HG03571 (cell line): ENCODE data around the gene CHCHD3.

Source experiments
- ATAC-seq: cut with Tn5 transposase; IDR thresholded peaks from one replicate; pipeline ENCODE4 v1.9.1; 2021; ENCODE audit not compliant: unreplicated experiment

Gene CHCHD3

DNA sequence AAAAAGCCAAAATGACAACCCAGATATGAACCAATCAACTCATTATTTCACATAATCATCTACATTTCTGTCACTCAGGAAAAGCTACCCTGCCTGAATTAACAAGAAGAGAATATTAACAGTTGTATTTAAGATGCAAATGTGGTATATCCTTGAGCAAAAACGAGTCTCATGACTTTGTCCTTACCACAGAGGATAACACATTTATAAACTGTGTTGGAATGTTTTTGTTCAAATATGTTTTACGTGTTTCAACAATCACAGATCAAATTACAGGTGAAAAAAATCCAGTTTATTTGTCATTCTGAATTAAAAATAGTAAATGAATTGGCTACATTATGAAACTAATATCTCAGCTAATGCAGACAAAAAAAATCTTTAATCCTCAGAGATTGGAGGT lies 34.6 kb downstream of the CHCHD3 start:
- no peak for ATAC-seq

DNA sequence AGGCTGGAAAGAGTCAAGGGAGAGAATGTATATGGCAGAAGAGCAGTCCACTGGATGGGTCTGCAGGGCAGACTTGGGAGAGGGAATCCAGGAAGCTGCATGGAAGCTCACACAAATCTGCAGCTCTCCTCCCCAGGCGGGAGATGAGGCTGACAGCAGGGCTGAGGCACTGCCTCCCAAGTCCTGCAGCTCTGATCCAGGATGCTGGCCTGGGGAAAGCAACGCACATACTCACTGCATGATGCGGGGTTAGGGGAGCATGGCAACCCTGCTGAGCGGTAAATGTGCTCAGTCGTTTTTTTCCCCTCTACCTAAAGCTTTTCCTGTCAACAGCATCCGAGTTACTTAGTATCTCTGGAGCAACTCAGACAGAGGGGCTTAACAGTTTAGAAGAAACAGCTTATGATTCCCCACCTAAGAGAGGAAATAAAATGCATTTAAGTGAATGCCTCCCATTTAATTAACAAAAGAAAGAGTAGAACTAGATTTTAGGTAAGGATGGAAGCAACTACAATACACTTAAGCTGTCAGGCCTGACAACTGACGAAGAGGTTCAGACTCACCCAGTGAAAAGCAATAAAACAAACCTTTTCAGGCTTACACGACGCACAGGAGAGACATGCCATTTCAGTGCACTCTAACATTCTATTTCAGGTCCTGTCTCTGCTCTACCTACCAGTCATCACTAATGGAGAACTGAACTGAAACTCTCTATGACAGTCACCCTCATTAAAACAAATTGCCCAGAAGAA lies 37.0 kb downstream of the CHCHD3 start:
- ATAC-seq, result no peak

DNA sequence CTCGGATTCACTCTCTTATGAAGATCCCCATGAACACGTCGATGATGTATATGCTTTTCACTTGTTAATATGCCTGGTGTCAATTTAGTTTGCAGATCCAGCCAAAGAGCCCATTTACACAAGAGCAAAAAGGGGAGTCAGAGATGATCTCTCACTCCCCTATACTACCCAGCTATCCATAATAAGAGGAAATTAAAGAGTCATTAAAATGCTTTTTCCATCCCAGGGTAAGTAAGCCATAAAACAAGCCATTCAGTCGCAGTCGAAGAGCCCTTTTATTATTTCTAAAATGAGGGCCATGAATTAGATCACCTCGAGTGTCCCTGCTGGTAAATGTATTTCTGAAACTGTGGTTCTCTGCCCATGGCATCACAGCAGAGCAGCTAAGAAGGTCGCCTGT lies 41.2 kb downstream of the CHCHD3 start:
- ATAC-seq, result no peak

DNA sequence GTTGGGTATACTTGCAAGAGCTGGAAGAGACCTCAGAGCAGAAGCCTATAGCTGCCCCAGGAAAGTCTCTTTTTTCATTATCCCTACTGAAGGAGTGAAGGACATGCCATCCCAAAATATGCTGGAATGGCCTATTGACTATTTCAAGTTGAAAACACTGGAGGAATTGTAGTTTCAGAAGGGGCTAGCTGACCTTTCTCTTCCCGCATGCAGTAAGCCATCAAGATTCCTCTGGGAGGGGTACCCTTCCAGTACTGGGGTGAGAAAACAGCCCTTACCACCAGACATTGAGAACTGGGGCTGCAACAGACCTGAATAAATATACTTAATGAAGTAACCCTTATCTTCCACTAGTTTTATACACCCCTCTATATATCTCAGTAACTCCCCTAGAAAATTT lies 41.7 kb downstream of the CHCHD3 start:
- ATAC-seq, result no peak

DNA sequence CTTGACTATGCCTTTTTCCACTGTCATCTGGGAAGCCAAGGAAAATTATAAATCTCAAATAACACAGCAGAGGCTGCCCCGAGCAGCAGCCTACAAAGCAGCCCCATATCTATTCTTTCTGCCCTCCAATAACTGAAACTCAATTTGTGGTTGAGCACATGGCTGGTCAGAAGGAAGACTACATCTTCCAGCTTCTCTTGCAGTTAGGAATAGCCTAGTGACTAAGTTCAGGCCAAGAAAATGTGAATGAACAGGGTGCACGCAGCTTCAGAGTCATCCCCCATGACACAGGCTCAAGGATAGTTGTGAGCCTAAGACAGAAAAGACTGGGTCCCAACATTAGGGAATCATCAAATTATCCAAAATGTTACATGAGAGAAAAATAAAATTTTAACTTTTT lies 42.3 kb downstream of the CHCHD3 start:
- ATAC-seq, result no peak

DNA sequence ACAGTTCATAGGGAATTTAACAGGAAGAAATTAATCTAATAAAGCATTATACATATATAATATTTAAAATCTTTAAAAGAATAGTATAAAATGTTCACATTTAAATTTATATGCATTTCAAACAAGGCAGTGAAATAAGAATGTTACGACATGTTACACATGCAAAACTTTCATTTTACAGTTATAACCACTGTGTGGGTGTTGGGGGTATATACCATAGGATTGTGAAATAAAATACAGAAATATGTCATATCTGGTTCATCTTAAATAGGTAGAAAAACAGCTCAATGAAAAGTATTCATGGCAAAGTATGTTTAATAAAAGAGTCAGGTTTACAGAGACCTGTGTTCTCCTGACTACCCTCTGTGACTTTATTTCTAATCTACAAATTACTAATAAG lies 45.6 kb downstream of the CHCHD3 start:
- ATAC-seq, result no peak

DNA sequence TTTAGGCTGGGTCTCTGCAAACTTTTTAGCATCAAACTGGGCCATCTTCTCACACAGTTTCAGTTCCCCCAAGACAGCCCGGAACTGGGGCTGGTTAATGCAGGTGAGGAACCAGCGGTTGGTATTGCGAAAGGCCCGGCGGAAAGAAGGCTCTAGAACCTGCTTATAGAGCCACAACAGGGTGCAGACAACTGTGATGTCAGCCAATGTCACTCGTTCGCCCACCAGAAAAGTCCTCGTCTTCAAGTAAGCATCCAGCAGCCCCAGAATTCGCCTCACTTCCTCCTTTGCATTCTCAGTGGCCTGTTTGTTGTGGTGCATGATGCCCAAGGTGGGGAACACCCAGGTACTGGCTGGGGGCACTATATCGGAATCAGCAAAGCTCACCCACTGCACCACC lies 46.6 kb downstream of the CHCHD3 start:
- ATAC-seq, result peak; percentile 86

DNA sequence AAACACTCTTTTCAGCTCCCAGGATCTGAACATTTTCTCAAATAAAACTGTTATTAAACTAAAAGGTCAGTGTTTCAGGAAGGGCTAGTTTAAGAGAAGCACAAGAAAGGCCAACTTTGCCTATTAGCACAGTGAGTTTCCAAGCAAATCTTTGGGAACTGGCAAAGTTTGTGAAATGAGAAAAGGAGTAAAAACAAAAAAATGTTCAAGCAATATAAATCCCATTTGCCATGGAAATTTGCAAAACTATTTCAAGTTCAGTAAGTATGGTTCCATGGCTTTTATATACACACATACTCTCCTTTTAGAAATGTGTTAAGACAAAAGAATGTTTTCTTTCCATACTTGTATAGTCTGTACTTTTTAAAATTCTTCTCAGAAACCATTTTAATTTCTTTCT lies 51.5 kb downstream of the CHCHD3 start:
- no peak for ATAC-seq

DNA sequence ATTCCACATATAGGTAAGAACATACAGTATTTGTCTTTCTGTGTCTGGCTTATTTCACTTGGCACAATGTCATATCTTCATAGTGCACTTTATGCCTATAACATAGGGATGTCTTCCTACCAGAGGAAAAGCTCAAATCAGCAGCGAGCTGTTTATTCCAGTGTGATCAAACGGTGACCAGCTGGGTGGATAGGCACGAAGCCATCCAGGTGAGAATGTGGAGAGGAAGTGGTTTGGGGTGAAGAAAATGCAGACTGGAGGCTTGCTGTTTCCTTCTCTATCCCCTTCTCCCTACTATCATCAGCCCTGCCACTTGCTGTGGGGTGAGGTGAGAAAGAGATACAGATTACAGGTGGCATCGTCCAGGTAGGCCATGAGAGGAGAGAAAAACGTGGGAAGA lies 52.4 kb downstream of the CHCHD3 start:
- no peak for ATAC-seq

DNA sequence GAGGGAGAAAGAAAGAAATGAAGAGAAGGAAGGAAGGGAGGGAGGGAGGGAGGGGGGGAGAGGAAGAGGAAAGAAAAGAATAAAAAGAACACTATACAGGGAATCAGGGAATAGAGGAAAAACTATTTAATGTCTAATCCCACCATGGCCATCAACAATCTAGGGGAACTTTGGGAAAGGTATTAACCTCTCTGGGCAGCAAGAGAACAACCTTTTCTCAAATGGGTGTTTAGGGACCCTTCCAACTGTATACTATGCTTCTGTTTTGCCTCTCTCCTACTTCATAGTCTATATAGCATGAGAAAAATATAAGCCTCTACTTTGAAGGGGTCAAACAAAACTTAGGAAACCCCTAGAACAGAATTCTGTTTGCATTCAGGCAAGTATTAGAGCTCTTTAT lies 54.5 kb downstream of the CHCHD3 start:
- no peak for ATAC-seq

DNA sequence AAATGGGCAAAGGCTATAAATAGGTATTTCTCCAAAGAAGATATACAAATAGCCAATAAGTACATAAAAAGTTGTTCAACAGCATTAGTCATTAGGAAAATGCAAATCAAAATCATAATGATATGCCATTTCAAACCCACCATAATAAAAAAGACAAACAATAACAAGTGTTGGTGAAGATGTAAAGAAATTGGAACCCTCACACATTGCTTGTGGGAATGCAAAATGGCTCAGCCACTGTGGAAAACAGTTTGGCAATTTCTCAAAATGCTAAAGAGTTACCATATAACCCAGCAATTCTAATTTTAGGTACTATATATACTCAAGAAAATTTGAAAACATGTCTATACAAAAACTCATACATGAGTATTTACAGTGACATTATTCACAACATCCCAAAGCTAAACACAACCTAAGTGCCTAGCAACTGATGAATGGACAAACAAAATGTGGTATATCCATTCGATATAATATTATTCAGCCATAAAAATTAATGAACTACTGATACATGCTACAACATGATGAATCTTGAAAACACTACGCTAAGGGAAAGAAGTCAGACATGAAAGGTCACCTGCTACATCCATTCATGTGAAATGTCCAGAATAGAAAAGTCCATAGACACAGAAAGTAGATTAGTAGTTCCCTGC lies 55.6 kb downstream of the CHCHD3 start:
- no peak for ATAC-seq

DNA sequence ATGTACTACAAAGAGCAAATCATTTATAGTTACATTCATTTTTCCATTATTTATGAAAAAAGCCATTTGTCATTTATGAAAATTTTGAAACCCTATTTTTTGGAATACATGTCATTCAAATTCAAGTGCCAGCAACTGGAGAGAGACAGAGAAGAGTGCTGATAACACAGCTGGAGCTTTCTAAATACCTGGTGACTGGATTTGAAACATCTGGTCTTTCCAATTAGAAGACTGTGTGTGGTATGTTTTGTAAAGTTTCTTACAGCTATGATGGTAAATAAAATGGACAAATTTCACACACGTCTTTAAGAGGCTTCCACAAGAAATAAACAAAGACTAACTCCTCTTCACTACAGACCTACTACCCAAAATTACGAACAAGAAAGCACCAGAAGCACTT lies 56.8 kb downstream of the CHCHD3 start:
- ATAC-seq, result no peak

DNA sequence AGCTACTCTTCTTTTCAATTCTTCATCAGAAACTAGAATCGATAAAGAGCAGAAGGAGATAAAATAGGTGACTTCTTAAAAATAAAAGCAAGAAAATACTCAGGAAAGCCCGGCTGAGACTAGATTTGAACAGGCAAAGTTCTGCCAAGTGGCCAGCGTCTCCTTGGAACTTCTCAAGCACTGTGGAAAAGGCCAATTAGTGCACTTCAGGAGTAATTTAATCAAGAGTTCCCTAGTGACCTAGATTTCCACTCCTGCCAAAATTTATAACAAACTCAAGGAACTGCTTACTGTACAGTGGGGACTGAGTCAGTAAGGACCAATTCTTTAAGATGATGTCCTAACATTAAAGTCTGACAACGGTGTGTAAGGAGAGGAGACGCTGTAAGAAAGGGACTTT lies 57.3 kb downstream of the CHCHD3 start:
- ATAC-seq, result no peak

DNA sequence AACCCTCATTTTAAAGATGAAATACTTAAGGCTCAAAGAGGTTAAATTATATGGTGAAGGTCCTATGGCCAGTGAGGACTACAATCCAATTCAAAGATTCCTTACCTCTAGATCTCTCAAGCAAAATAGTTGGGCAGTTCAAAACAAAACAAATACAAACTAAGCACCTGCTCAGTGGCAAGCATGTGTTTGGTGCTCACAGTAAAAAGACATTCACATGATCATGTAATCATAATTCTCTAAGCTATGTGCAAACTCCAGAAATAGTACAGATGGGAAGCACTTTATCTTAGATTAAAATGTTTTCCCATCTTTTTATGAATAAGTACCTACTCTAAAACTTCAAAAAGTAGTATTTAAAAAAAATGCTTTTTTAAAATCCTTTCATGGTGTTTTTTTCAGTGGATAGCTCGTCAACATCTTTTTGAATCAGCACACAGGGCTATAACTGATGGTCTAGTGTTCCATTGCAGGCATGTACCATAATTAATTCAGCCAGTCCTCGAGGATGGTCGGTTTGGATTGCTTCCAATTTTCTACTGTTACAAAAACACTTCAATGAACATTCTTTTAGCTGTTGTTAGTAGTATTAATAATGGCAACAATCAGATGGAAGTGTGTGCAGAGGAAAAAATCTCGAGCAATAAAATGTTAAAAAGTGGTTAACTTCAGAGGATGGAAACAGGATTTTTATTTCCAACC lies 58.4 kb downstream of the CHCHD3 start:
- ATAC-seq, result no peak

DNA sequence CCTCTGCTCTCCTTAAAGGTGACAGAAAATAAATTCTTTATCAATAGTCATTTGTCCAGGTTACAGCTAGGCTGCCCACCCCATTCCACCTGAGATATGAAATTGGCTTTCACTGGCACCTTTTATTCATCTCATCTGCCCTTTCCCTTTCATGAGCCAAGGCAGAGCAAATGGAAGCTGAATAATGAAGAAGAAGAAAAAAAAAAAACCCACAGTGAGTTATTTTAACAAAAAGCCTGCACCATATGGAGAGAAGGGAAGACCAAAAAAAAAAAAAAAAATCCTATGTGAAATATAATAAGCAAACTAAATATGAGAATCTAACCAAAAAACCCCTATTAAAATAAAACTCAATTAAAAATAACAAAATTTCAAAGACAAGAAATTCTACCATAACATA lies 59.2 kb downstream of the CHCHD3 start:
- ATAC-seq, result no peak

DNA sequence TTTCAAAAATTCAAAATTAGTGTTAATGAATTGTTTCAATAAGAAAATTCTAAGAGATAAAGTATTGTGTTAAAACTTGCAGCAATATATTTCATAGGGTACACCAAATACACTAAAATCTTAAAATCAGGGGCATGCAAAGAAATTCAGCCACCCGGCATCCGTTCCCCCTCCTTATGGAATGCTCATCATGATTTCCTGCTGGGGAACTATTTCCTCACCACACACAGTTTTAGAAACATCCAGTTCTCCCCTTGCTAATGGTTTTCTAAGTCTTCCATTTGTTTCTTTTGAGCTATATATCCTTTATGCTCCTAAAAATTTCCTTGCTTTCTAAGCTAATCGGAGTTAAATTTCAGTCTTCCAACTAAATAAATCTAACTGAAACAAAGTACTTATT lies 60.7 kb downstream of the CHCHD3 start:
- no peak for ATAC-seq

DNA sequence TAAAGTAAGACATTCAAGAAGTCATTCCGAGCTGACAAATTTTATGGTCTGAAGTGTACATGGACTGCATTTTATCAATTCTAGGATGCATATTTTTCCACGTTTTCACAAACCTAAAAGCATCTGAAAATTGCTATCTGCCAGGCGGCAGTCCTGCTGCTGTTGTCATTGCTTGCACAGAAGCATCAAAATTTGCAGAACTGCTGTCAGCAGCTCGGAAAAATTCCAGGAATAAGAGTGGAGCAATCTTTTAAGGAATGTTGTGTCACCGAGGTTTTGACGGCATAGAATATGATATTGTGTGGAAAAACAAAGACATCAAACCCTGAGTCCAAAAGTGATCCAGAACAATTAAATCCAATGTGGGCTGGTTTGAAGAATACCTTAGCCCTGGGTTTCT lies 61.4 kb downstream of the CHCHD3 start:
- ATAC-seq, result no peak

DNA sequence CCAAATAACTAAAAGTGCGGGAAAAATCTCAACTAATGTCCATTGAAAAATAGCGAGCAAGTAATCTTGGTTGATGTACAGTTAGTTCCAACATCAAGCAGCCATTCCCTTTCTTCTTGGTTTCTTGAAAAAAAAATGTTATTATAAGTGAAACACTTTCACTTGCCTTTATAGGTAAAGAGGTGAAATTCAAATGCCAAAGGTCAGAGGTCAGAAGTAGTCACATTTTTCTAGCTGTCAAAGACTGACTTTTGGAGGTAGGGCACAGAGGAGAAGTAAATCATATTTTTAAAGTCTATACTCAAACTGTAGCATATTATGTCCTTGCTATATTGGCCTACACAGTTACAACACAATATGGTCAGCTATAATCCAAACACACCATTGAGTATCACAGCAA lies 62.3 kb downstream of the CHCHD3 start:
- no peak for ATAC-seq

DNA sequence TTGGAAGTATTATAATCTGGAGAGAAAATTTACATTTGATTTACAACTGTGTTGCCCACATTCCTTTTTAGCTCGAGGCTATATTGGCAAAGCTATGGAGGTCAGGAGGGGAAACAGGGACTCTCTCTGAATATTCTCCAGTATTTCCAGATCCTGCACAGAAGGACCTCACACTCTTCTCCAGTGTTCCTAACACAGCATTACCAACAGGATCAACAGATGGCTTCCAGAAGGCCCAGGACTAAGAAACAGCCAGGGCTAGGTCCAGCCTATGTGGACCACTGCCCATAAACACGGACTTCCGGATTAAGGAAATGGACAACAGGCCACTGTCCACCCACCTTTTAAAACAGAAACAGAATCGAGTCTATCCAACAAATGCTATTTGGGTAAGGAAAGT lies 65.3 kb downstream of the CHCHD3 start:
- no peak for ATAC-seq

DNA sequence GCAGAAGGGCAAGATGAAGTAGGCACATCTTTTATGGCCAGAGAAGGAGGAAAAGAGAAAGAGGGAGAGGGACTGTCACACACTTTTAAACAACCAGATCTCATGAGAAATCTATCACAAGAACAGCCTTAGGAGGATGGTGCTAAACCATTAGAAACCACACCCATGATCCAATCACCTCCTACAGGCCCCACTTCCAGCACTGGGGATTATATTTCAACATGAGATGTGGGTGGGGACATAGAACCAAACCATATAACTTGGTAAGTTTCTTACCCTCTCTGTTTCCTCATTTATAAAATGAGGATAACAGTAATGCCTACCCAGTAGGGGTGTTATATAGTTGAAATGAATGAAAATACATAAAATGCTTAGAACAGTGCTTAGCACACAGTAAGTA lies 66.0 kb downstream of the CHCHD3 start:
- no peak for ATAC-seq

DNA sequence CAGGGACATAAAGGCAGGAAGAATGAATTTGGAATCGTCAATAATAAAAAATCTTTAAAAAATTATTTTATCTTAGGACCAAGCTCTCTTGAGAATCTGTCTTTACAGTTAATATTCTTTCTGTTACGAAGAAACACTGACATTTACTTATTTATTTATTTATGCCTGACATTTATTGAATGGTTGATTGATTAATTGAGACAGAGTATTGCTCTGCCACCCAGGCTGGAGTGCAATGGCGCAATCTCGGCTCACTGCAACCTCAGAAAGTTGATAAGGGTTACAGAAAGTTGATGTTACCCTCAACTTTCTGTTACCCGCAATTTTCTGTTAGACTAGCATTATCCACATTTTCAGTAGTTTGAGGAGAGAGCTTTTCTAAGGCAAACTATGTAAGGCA lies 70.1 kb downstream of the CHCHD3 start:
- no peak for ATAC-seq
